DOHH2 (cell line): ENCODE data around the gene DCP1A.

Experiments
- H3F3A ChIP-seq: fragments of 200-600 bp; sonication (generic), shearing (Covaris generic); 2 replicates; pipeline ENCODE4 v1.6.0; 2016; ENCODE audit warnings: antibody characterized with exemption, mild to moderate bottlenecking; ENCODE audit not compliant: control insufficient read depth, insufficient read depth
- H3K27ac ChIP-seq: fragments of 200-600 bp; sonication (generic); 2 replicates; pipeline ENCODE4 v1.5.1; 2014; ENCODE audit warnings: low read depth, mild to moderate bottlenecking, low read length, moderate library complexity
- H3K27me3 ChIP-seq: fragments of 200-600 bp; sonication (generic); 2 replicates; pipeline ENCODE4 v1.6.1; 2014; ENCODE audit warnings: mild to moderate bottlenecking, low read length, mixed read lengths; ENCODE audit not compliant: control insufficient read depth
- H3K36me3 ChIP-seq: fragments of 200-600 bp; sonication (generic); 2 replicates; pipeline ENCODE4 v1.6.1; 2014; ENCODE audit warnings: mild to moderate bottlenecking, low read length, moderate library complexity, mixed read lengths; ENCODE audit not compliant: control insufficient read depth
- H3K4me1 ChIP-seq: fragments of 200-600 bp; sonication (generic); 2 replicates; pipeline ENCODE4 v1.6.1; 2014; ENCODE audit warnings: mild to moderate bottlenecking, low read length, mixed read lengths; ENCODE audit not compliant: control insufficient read depth
- H3K4me2 ChIP-seq: fragments of 200-600 bp; sonication (generic); 2 replicates; pipeline ENCODE4 v1.6.0; 2014; ENCODE audit warnings: mild to moderate bottlenecking, low read length, moderate library complexity
- H3K4me3 ChIP-seq: fragments of 200-600 bp; sonication (generic); 2 replicates; pipeline ENCODE4 v1.5.1; 2014; ENCODE audit warnings: mild to moderate bottlenecking, low read length, mixed read lengths
- H3K79me2 ChIP-seq: fragments of 200-600 bp; sonication (generic); 2 replicates; pipeline ENCODE4 v1.6.1; 2014; ENCODE audit warnings: mild to moderate bottlenecking, low read length, mixed read lengths; ENCODE audit not compliant: control insufficient read depth
- H3K9me2 ChIP-seq: fragments of 200-600 bp; sonication (generic); replicated peaks from 2 replicates; pipeline ENCODE4 v1.6.1; 2014; ENCODE audit warnings: mild to moderate bottlenecking, low read length, mixed read lengths; ENCODE audit not compliant: control insufficient read depth
- H3K9me3 ChIP-seq: fragments of 200-600 bp; sonication (generic); 2 replicates; pipeline ENCODE4 v1.6.1; 2014; ENCODE audit warnings: antibody characterized with exemption, low read length, mixed read lengths; ENCODE audit not compliant: control insufficient read depth, insufficient read depth
- H4K20me1 ChIP-seq: fragments of 200-600 bp; sonication (generic); 2 replicates; pipeline ENCODE4 v1.6.0; 2014; ENCODE audit warnings: low read depth, mild to moderate bottlenecking, antibody characterized with exemption, low read length, moderate library complexity; ENCODE audit not compliant: control insufficient read depth, insufficient read depth
- CTCF ChIP-seq: fragments of 200-600 bp; sonication (generic); IDR thresholded peaks from one replicate; pipeline ENCODE4 v1.5.1; 2014; ENCODE audit warnings: antibody characterized with exemption, mild to moderate bottlenecking, low read depth, low read length; ENCODE audit not compliant: poor library complexity, severe bottlenecking
- EZH2phosphoT487 ChIP-seq: fragments of 200-600 bp; sonication (generic); IDR thresholded peaks from 2 replicates; pipeline ENCODE4 v1.6.1; 2017; ENCODE audit warnings: borderline replicate concordance, mild to moderate bottlenecking, antibody characterized with exemption, low read length, moderate library complexity, mixed read lengths

The DCP1A gene

GRCh38 chr3:53267766-53268165 lies 79.6 kb downstream of the DCP1A start:
- no peaks in the 10 kb centered on the region for H3K9me2 ChIP-seq
- no peaks in the 10 kb centered on the region for H3K79me2 ChIP-seq
- no peaks in the 10 kb centered on the region for H3K36me3 ChIP-seq
- H4K20me1 ChIP-seq: no peaks in the 10 kb centered on the region
- H3K27ac ChIP-seq: no peak overlapping the region
- H3K4me1 ChIP-seq: peaks cover 6% of the 10 kb centered on the region; the same call in 1 of the 2 replicates
- no peaks in the 10 kb centered on the region for H3K27me3 ChIP-seq
- no peak overlapping the region for H3K4me3 ChIP-seq
- no peak overlapping the region for H3K4me2 ChIP-seq
- TF ChIP-seq EZH2phosphoT487 (no peak), CTCF (no peak)
- H3F3A ChIP-seq: no peaks in the 10 kb centered on the region
- no peaks in the 10 kb centered on the region for H3K9me3 ChIP-seq

GRCh38 chr3:53264718-53265117 lies 82.6 kb downstream of the DCP1A start:
- Histone ChIP-seq H3K27ac (no peak overlapping the region), H3K79me2 (no peaks in the 10 kb centered on the region), H3K4me2 (no peak overlapping the region), H3K9me3 (no peaks in the 10 kb centered on the region), H3F3A (no peaks in the 10 kb centered on the region), H3K36me3 (no peaks in the 10 kb centered on the region), H3K4me3 (no peak overlapping the region), H3K9me2 (no peaks in the 10 kb centered on the region), H3K27me3 (no peaks in the 10 kb centered on the region), H3K4me1 (peaks cover 10% of the 10 kb centered on the region), H4K20me1 (no peaks in the 10 kb centered on the region)
- TF ChIP-seq CTCF (no peak), EZH2phosphoT487 (no peak)

GRCh38 chr3:53263907-53264306 lies 83.4 kb downstream of the DCP1A start:
- Histone ChIP-seq H3K36me3 (no peaks in the 10 kb centered on the region), H3F3A (no peaks in the 10 kb centered on the region), H3K9me2 (no peaks in the 10 kb centered on the region), H3K4me2 (no peak overlapping the region), H4K20me1 (no peaks in the 10 kb centered on the region), H3K79me2 (no peaks in the 10 kb centered on the region), H3K27ac (no peak overlapping the region), H3K9me3 (no peaks in the 10 kb centered on the region), H3K4me3 (no peak overlapping the region), H3K4me1 (peaks cover 10% of the 10 kb centered on the region), H3K27me3 (no peaks in the 10 kb centered on the region)
- no peak for TF ChIP-seq EZH2phosphoT487
- no peak for TF ChIP-seq CTCF

GRCh38 chr3:53261712-53262111 lies 85.6 kb downstream of the DCP1A start:
- Histone ChIP-seq H3K4me2 (peak overlapping the region; percentile 12; the same call in 1 of the 2 replicates), H3K4me3 (no peak overlapping the region), H3K4me1 (peaks cover 10% of the 10 kb centered on the region), H4K20me1 (no peaks in the 10 kb centered on the region), H3K9me3 (no peaks in the 10 kb centered on the region), H3K27me3 (no peaks in the 10 kb centered on the region), H3K36me3 (no peaks in the 10 kb centered on the region), H3K79me2 (no peaks in the 10 kb centered on the region), H3K27ac (no peak overlapping the region), H3K9me2 (no peaks in the 10 kb centered on the region), H3F3A (no peaks in the 10 kb centered on the region)
- no peak for TF ChIP-seq EZH2phosphoT487
- TF ChIP-seq CTCF: no peak
